Adipocyte (in vitro differentiated cells): Measurements from ENCODE around the gene TTC21A.
"Not testable (repeated sequence)": the region's sequence is repeated elsewhere in the genome, so short reads cannot be mapped to it uniquely, and the experiment has no call there.

Experiments used
- DNase-seq: peaks from one replicate; pipeline ENCODE4 v3.0.0-alpha.2; 2015; ENCODE audit warnings: low read depth
- H3K27me3 ChIP-seq: replicated peaks from 2 replicates; pipeline ENCODE4 v1.7.0; 2013; ENCODE audit warnings: mild to moderate bottlenecking, low read length, moderate library complexity; ENCODE audit not compliant: control insufficient read depth, insufficient read depth
- H3K36me3 ChIP-seq: 2 replicates; pipeline ENCODE4 v1.7.0; 2013; ENCODE audit warnings: low read length, mild to moderate bottlenecking, moderate library complexity; ENCODE audit not compliant: control insufficient read depth, insufficient read depth, severe bottlenecking
- H3K4me1 ChIP-seq: 2 replicates; pipeline ENCODE4 v1.7.0; 2013; ENCODE audit warnings: mild to moderate bottlenecking, low read length, moderate library complexity; ENCODE audit not compliant: control insufficient read depth, insufficient read depth
- H3K4me3 ChIP-seq: 2 replicates; pipeline ENCODE4 v1.7.0; 2013; ENCODE audit warnings: mild to moderate bottlenecking, low read length, moderate library complexity
- H3K9ac ChIP-seq: 2 replicates; pipeline ENCODE4 v1.7.0; 2013; ENCODE audit warnings: mild to moderate bottlenecking, low read length, moderate library complexity
- H3K9me3 ChIP-seq: 2 replicates; pipeline ENCODE4 v1.7.0; 2013; ENCODE audit warnings: mild to moderate bottlenecking, low read length, moderate library complexity; ENCODE audit not compliant: control insufficient read depth

Gene TTC21A

DNA sequence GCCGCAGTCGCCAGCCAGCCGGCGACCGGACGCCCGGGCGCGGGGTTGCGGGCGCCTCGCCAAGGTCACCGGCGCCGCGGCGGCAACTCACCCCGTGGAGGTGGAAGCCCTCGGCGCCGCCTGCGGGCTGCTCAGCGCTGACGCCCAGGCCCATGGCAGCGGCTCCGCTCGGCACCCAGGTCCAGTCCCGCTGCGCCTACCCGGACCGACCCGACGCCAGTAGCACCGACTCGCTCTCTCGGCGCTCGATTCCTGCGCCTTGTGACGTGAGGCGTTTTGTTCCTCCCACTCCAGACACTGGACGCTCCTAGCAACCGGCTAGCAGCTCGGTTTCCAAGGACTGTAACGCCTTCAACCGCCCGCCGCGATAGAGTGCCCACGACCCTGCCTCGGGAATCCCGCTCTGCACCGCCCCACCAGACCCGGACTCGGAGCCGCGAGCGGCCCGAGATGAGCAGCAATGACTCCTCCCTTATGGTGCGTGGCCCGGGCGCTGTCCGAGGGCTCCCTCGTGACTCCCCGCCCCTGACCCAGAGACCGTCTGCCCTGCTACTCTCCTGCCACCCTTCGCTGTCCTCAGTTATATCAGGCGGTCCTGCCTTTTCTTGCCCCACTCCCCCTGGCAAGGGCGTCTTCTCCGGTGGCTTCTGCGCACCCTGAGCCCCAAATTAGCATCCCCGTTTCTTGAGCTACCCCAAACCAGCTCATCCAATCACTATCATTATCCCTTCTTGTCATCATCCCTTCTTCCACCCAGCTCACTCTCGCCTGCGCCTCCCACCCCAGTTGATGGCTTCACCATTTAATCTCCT is at the start of gene TTC21A, which contains the start of gene GORASP1:
Gene TTC21A (plus strand): TSS at position 293 of the 812 bp plus-strand sequence. CDS start 158 bp downstream, at position 451.
Gene GORASP1 (minus strand): TSS at position 240 of the 812 bp plus-strand sequence. CDS start 86 bp downstream, at position 154.
- H3K4me1 ChIP-seq, result peaks cover 28% of the 10 kb centered on the region
- no peaks in the 10 kb centered on the region for H3K36me3 ChIP-seq
- H3K27me3 ChIP-seq, result no peaks in the 10 kb centered on the region
- peak within 1 kb of the TSS; percentile 94 for H3K4me3 ChIP-seq
- peak within 1 kb of the TSS; percentile 93 for H3K9ac ChIP-seq
- H3K9me3 ChIP-seq, result no peaks in the 10 kb centered on the region
- peak; percentile 97 for DNase-seq

DNA sequence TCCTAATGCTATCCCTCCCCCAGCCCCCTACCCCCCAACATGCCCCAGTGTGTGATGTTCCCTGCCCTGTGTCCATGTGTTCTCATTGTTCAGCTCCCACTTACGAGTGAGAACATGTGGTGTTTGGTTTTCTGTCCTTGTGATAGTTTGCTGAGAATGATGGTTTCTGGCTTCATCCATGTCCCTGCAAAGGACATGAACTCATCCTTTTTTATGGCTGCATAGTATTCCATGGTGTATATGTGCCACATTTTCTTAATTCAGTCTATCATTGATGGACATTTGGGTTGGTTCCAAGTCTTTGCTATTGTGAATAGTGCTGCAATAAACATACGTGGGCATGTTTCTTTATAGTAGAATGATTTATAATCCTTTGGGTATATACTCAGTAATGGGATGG is 46.3 kb upstream of the TTC21A start:
- H3K27me3 ChIP-seq, H3K4me3 ChIP-seq, H3K9ac ChIP-seq, H3K4me1 ChIP-seq, DNase-seq, H3K36me3 ChIP-seq, H3K9me3 ChIP-seq: not testable (repeated sequence)

- H3K9ac ChIP-seq, result no peak overlapping the region
- no peaks in the 10 kb centered on the region for H3K9me3 ChIP-seq
- H3K4me3 ChIP-seq, result no peak overlapping the region
- peaks cover 3% of the 10 kb centered on the region for H3K36me3 ChIP-seq
- no peak for DNase-seq
- no peaks in the 10 kb centered on the region for H3K27me3 ChIP-seq
- H3K4me1 ChIP-seq, result peaks cover 7% of the 10 kb centered on the region
Observed at GRCh38 chr3:39062180-39062579, 45.3 kb upstream of the TTC21A start.

GRCh38 chr3:39063143-39063542 is 44.3 kb upstream of the TTC21A start:
- H3K27me3 ChIP-seq, result no peaks in the 10 kb centered on the region
- H3K4me3 ChIP-seq, result no peak overlapping the region
- H3K4me1 ChIP-seq, result peaks cover 7% of the 10 kb centered on the region
- no peak for DNase-seq
- no peak overlapping the region for H3K9ac ChIP-seq
- H3K9me3 ChIP-seq, result no peaks in the 10 kb centered on the region
- H3K36me3 ChIP-seq, result peaks cover 11% of the 10 kb centered on the region

DNA sequence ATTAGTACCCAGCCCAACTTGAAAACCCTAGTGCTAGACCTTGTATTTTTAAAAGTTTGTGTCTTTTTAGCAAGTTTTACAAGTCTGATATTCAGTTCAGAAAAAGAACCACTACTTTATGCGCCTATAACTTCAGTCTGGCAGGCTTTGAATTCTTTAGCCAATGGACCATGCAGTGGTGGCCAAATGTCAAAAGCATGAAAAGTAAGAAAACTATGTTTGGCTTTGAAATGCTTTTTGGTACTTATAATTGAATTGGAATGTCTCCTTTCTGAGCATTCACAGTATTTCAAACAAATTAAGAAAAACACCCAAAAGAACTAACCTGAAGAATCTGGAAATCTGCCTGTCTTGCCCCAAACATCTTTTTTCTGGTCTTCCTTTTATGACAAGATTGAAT is 42.8 kb upstream of the TTC21A start:
- H3K27me3 ChIP-seq, result no peaks in the 10 kb centered on the region
- no peak overlapping the region for H3K9ac ChIP-seq
- no peaks in the 10 kb centered on the region for H3K9me3 ChIP-seq
- H3K4me3 ChIP-seq, result no peak overlapping the region
- DNase-seq, result peak; percentile 74
- peaks cover 7% of the 10 kb centered on the region for H3K4me1 ChIP-seq
- peaks cover 19% of the 10 kb centered on the region for H3K36me3 ChIP-seq

GRCh38 chr3:39065197-39065596 is 42.3 kb upstream of the TTC21A start:
- Histone ChIP-seq H3K36me3 (peaks cover 25% of the 10 kb centered on the region), H3K4me3 (no peak overlapping the region), H3K9me3 (no peaks in the 10 kb centered on the region), H3K27me3 (no peaks in the 10 kb centered on the region), H3K9ac (no peak overlapping the region), H3K4me1 (peaks cover 7% of the 10 kb centered on the region)
- DNase-seq, result peak; percentile 70

DNA sequence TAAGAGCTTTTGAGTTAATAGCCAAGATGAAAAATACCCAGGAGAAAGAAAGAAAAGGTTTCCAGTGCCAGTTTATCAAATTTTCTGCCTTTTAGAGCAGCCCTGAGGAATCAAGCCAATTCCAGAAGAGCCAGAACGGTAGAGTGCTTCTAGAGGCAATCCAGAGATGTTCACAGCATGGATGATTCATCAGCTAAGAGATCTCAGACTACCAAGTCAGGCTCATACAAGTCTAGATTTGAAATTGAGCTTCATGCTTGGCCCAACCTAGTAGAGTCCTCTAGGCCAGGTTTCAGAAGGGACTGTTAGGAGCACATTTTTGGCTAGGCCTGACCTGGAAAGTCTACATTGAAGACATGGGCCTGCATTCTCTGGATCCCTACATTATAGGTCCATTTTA is 40.2 kb upstream of the TTC21A start:
- DNase-seq, result no peak
- Histone ChIP-seq H3K9ac (no peak overlapping the region), H3K36me3 (peaks cover 40% of the 10 kb centered on the region), H3K27me3 (no peaks in the 10 kb centered on the region), H3K4me3 (no peak overlapping the region), H3K4me1 (peaks cover 7% of the 10 kb centered on the region), H3K9me3 (no peaks in the 10 kb centered on the region)

- peaks cover 52% of the 10 kb centered on the region for H3K36me3 ChIP-seq
- H3K4me1 ChIP-seq, result peaks cover 7% of the 10 kb centered on the region
- H3K4me3 ChIP-seq, result no peak overlapping the region
- no peaks in the 10 kb centered on the region for H3K9me3 ChIP-seq
- no peak overlapping the region for H3K9ac ChIP-seq
- H3K27me3 ChIP-seq, result no peaks in the 10 kb centered on the region
- no peak for DNase-seq
Observed at GRCh38 chr3:39068556-39068955, 38.9 kb upstream of the TTC21A start.

- H3K36me3 ChIP-seq, result peaks cover 72% of the 10 kb centered on the region
- no peaks in the 10 kb centered on the region for H3K27me3 ChIP-seq
Observed at GRCh38 chr3:39075910-39076309, 31.6 kb upstream of the TTC21A start.

DNA sequence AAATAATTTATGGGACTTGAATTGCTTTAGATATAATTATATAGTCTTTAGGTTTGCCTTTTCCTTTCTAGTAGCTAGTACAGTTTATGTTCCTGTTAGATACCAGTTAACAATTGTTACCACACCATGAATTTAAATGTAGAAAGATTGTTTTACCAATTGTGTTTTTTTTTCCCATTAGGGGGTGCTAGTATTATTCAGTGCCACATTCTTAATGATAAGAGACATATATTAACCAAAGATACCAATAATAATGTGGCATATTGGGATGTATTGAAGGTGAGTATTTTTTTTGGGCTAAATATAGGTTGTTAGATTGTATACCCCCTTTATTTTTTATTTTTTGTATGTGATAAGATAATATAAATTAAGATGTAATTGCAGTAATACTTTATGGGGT is 27.9 kb upstream of the TTC21A start:
- peaks cover 42% of the 10 kb centered on the region for H3K36me3 ChIP-seq
- peaks cover 22% of the 10 kb centered on the region for H3K4me1 ChIP-seq
- H3K4me3 ChIP-seq, result no peak overlapping the region
- no peak for DNase-seq
- no peaks in the 10 kb centered on the region for H3K9me3 ChIP-seq
- no peaks in the 10 kb centered on the region for H3K27me3 ChIP-seq
- H3K9ac ChIP-seq, result no peak overlapping the region

More at GRCh38 chr3:39075910-39076309, 31.6 kb upstream of the TTC21A start:
- no peak for DNase-seq
- Histone ChIP-seq H3K4me3 (no peak overlapping the region), H3K4me1 (peaks cover 11% of the 10 kb centered on the region), H3K9me3 (no peaks in the 10 kb centered on the region), H3K9ac (no peak overlapping the region)

GRCh38 chr3:39080026-39080425 is 27.5 kb upstream of the TTC21A start:
- H3K9ac ChIP-seq, result no peak overlapping the region
- DNase-seq, result no peak
- no peaks in the 10 kb centered on the region for H3K9me3 ChIP-seq
- H3K4me1 ChIP-seq, result peaks cover 22% of the 10 kb centered on the region
- peaks cover 37% of the 10 kb centered on the region for H3K36me3 ChIP-seq
- no peaks in the 10 kb centered on the region for H3K27me3 ChIP-seq
- no peak overlapping the region for H3K4me3 ChIP-seq
